GM06990 (cell line): Measurements from ENCODE around the gene PCAT6.

Experiments used
- DNase-seq: peaks from one replicate; pipeline ENCODE4 v3.0.0-alpha.2; 2011; ENCODE audit not compliant: insufficient read length; ENCODE audit errors: extremely low read depth
- H3K27me3 ChIP-seq: replicated peaks from 2 replicates; pipeline ENCODE4 v1.6.0; 2011; ENCODE audit warnings: low read length; ENCODE audit not compliant: control insufficient read depth, insufficient read depth
- H3K36me3 ChIP-seq: 2 replicates; pipeline ENCODE4 v1.5.1; 2011; ENCODE audit warnings: low read length; ENCODE audit not compliant: control insufficient read depth, insufficient read depth
- H3K4me3 ChIP-seq: replicated peaks from 2 replicates; pipeline ENCODE4 v1.5.1; 2011; ENCODE audit warnings: low read depth, mild to moderate bottlenecking, control low read depth, low read length
- TF ChIP-seq, protein P1 (sequence below): IDR thresholded peaks from 2 replicates; pipeline ENCODE4 v1.5.1; 2011; ENCODE audit warnings: low read length, control low read depth, mild to moderate bottlenecking, inconsistent platforms; ENCODE audit not compliant: insufficient read depth, poor library complexity, severe bottlenecking

The PCAT6 gene

DNA sequence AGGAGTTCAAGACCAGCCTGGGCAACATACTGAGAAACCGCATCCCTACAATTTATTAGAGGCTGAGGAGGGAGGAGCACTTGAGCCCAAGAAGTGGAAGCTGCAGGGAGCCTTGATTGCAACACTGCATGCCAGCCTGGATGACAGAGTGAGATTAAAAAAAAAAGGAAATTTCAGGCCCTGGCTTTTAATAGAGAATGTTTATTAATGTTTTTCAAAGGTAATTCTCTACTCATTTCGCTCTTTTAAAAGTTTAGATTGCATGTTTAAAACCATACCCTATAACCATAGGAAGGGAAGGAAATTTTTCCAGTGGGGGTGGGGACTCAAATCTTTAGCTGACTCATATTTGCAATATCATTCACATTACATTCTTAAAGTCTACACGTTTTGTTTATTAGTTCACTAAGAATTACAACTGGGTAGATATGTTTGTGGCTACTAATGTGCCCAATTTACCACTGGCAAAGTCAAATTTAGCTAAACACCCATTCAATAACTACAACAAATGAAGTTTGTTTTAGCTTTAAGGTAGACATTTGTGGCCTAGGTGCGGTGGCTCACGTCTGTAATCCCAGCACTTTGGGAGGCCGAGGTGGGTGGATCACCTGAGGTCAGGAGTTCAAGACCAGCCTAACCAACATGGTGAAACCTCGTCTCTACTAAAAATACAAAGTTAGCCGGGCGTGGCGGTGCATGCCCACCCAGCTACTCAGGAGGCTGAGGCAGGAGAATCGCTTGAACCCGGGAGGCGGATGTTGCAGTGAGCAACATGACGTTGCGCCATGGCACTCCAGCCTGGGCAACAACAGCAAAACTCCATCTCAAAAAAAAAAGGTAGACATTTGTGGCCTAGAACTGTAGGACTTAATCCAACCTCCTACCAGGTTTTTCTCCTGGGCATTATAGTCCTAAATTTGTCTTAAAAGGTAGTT, 7.5 kb upstream of the PCAT6 start:
- TF ChIP-seq, protein P1, sequence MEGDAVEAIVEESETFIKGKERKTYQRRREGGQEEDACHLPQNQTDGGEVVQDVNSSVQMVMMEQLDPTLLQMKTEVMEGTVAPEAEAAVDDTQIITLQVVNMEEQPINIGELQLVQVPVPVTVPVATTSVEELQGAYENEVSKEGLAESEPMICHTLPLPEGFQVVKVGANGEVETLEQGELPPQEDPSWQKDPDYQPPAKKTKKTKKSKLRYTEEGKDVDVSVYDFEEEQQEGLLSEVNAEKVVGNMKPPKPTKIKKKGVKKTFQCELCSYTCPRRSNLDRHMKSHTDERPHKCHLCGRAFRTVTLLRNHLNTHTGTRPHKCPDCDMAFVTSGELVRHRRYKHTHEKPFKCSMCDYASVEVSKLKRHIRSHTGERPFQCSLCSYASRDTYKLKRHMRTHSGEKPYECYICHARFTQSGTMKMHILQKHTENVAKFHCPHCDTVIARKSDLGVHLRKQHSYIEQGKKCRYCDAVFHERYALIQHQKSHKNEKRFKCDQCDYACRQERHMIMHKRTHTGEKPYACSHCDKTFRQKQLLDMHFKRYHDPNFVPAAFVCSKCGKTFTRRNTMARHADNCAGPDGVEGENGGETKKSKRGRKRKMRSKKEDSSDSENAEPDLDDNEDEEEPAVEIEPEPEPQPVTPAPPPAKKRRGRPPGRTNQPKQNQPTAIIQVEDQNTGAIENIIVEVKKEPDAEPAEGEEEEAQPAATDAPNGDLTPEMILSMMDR, result no peak
- Histone ChIP-seq H3K27me3 (peaks cover 2% of the 10 kb centered on the region), H3K36me3 (no peaks in the 10 kb centered on the region), H3K4me3 (no peak overlapping the region)
- DNase-seq, result no peak

DNA sequence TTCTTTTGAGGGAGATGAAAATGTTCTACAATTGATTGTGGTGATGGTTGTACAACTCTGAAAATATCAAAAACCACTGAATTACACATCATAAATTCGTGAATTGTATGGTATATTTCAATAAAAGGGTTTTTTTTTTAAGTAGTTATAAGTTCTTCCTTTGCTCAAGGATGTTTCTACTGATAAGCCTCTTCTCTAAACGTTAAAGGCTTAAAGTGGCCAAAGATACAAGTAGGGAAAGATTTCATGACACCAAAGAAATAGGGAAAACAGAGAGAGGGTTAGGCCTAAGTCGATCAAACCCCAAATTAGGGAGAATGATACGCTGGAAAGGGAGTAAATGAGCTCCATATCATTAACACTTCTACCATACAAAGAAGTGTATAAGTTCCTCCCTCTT, 6.6 kb upstream of the PCAT6 start:
- no peak for DNase-seq
- no peak overlapping the region for H3K4me3 ChIP-seq

GRCh38 chr1:202805886-202806844, 4.6 kb upstream of the PCAT6 start:
- H3K4me3 ChIP-seq, result peak overlapping the region; percentile 73
- TF ChIP-seq, protein P1, result no peak
- DNase-seq, result no peak

More for the DNA sequence above, 6.6 kb upstream of the PCAT6 start:
- no peaks in the 10 kb centered on the region for H3K36me3 ChIP-seq
- H3K27me3 ChIP-seq, result peaks cover 2% of the 10 kb centered on the region
- TF ChIP-seq, protein P1, result no peak

DNA sequence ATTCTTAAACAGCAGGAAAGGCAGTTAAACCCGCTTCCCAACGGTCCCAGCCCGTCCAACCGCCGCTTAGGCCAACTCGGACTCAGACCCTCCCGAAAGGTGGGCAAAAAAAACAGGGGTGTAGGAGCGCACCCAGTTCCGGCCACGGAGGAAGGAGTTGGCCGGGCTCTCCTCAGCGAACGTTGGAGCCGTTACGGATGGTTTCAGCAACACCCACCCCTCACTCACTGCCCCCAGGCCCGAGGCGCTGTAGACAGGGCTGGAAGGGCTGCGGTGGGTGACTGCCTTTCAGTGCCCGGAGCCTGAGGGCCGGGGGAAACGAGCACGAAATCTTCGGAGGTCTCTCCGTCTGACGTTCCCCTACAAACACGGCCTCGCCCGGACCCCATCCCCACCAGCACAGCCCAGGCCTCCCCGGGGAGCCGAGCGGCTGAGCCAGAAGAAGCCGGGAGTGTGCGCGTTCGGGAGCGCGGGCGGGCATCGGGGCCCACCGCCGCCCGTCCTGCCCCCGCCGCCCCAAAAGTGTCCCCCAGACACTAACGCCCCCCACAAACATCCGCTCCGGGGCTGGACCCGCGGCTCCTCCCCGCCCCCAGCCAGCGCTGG, 3.8 kb upstream of the PCAT6 start:
- no peaks in the 10 kb centered on the region for H3K36me3 ChIP-seq
- H3K27me3 ChIP-seq, result peaks cover 2% of the 10 kb centered on the region
- TF ChIP-seq, protein P1, result no peak
- H3K4me3 ChIP-seq, result peak overlapping the region; percentile 73
- peak; percentile 48 for DNase-seq

More at GRCh38 chr1:202805886-202806844, 4.6 kb upstream of the PCAT6 start:
- Histone ChIP-seq H3K36me3 (no peaks in the 10 kb centered on the region), H3K27me3 (peaks cover 2% of the 10 kb centered on the region)

- H3K27me3 ChIP-seq, result peaks cover 4% of the 10 kb centered on the region
- no peaks in the 10 kb centered on the region for H3K36me3 ChIP-seq
- peak; percentile 51 for DNase-seq
- H3K4me3 ChIP-seq, result peak overlapping the region; percentile 73
- TF ChIP-seq, protein P1, result no peak
Observed at GRCh38 chr1:202807451-202807925, 3.3 kb upstream of the PCAT6 start.
